AG08395 (cell line): ENCODE measurements around the gene TMED3.
A peak's percentile ranks its signal among the peaks of the same experiment; 100 is the strongest.

Experiments used
- DNase-seq: peaks from one replicate; pipeline ENCODE4 v3.0.0; 2012; ENCODE audit warnings: mixed read lengths, low spot score

TMED3 gene

GRCh38 chr15:79310985-79311900 is at the start of gene TMED3:
TSS of gene TMED3 (plus strand) at chr15:79311112. CDS start at chr15:79311250, 138 bp downstream.
- peak; percentile 100 for DNase-seq

GRCh38 chr15:79261836-79262235 is 49.1 kb upstream of the TMED3 start:
- no peak for DNase-seq

GRCh38 chr15:79265167-79265566 is 45.7 kb upstream of the TMED3 start:
- no peak for DNase-seq

- no peak for DNase-seq
These were observed 44.8 kb upstream of the TMED3 start for GRCh38 chr15:79265987-79266579.

- DNase-seq, result no peak
These were observed 28.3 kb upstream of the TMED3 start, which contains the start of gene ANKRD34C for GRCh38 chr15:79282371-79283251. TSS of gene ANKRD34C (plus strand) at chr15:79282722. CDS start at chr15:79293285, 10,563 bp downstream.

GRCh38 chr15:79283252-79284048 is 27.5 kb upstream of the TMED3 start:
- peak; percentile 67 for DNase-seq

- DNase-seq, result no peak
These were observed 20.2 kb upstream of the TMED3 start for GRCh38 chr15:79290642-79291275.

- DNase-seq, result no peak
These were observed 18.9 kb upstream of the TMED3 start for GRCh38 chr15:79292011-79292410.

- DNase-seq, result no peak
These were observed 16.8 kb upstream of the TMED3 start for GRCh38 chr15:79294075-79294474.

- DNase-seq, result no peak
These were observed 14.3 kb upstream of the TMED3 start for GRCh38 chr15:79296583-79296982.

GRCh38 chr15:79299126-79299840 is 11.6 kb upstream of the TMED3 start:
- DNase-seq, result no peak

- DNase-seq, result no peak
These were observed 11.1 kb upstream of the TMED3 start for GRCh38 chr15:79299841-79300235.

- no peak for DNase-seq
These were observed 3.7 kb upstream of the TMED3 start for GRCh38 chr15:79307251-79307650.

- no peak for DNase-seq
These were observed 2.0 kb upstream of the TMED3 start for GRCh38 chr15:79308874-79309273.

GRCh38 chr15:79310612-79310984 is 314 bp upstream of the TMED3 start:
- no peak for DNase-seq

GRCh38 chr15:79311901-79312553 is 1.1 kb downstream of the TMED3 start:
- no peak for DNase-seq

- no peak for DNase-seq
These were observed 3.3 kb downstream of the TMED3 start for GRCh38 chr15:79314186-79314585.

GRCh38 chr15:79314811-79315210 is 3.9 kb downstream of the TMED3 start:
- DNase-seq, result no peak

- DNase-seq, result no peak
These were observed 4.9 kb downstream of the TMED3 start for GRCh38 chr15:79315623-79316328.
